Measurements from ENCODE around the gene OVAAL. TPM values are rescaled to one million over a fixed set of nuclear protein-coding genes. Genes with fewer than 3 reads are reported as not detected.

Gene OVAAL
- total and polyA plus RNA-seq, 9 of the 15 experiments (the other 6 are each of a cell fraction or from before 2014, with no cell fraction given): 0.04 to 0.18 (median 0.08) TPM; not detected in 4

GRCh38 chr1:180563026-180563827, 4.5 kb downstream of the OVAAL start (continued):
- TF ChIP-seq ZBTB43 (CRISPR knock-in tag; IDR thresholded peaks at IDR 0.05) (no peak), PHB (CRISPR knock-in tag; IDR thresholded peaks at IDR 0.05) (no peak), GTF2E2 (tag; IDR thresholded peaks at IDR 0.05) (peak; percentile 39; the same call in 1 of the 2 replicates), ZNF23 (CRISPR knock-in tag; IDR thresholded peaks at IDR 0.05) (peak; percentile 60; the same call in 1 of the 2 replicates), LEF1 (IDR thresholded peaks at IDR 0.05) (peak; percentile 68), GABPB1 (CRISPR knock-in tag; IDR thresholded peaks at IDR 0.05) (no peak), ZNF644 (tag; IDR thresholded peaks at IDR 0.05; ENCODE audit: low read depth) (peak; percentile 22; the same call in 1 of the 2 replicates), MTF1 (CRISPR knock-in tag; IDR thresholded peaks at IDR 0.05; ENCODE audit: borderline replicate concordance) (peak; percentile 18; the same call in 1 of the 2 replicates), MCM7 (IDR thresholded peaks at IDR 0.05) (no peak), HSF4 (CRISPR knock-in tag; IDR thresholded peaks at IDR 0.05; ENCODE audit: borderline replicate concordance) (peak; percentile 52; the same call in 1 of the 2 replicates), SMAD1 (IDR thresholded peaks at IDR 0.05; ENCODE audit: low read depth, low read length, partially characterized antibody) (no peak), ZNF507 (tag; conservative IDR thresholded peaks at IDR 0.05) (no peak), RHOXF2B (CRISPR knock-in tag; conservative IDR thresholded peaks at IDR 0.05) (no peak), MBD2 (IDR thresholded peaks at IDR 0.05; ENCODE audit: borderline replicate concordance, low read depth) (0 out of 2 replicates have a peak, but pooled peaks have one; percentile 21), TOE1 (IDR thresholded peaks at IDR 0.05; ENCODE audit: borderline replicate concordance) (no peak), TOE1 (CRISPR knock-in tag; IDR thresholded peaks at IDR 0.05; ENCODE audit: borderline replicate concordance, low read depth) (no peak), KLF13 (tag; IDR thresholded peaks at IDR 0.05; ENCODE audit: borderline replicate concordance, low read depth) (peak; percentile 48; the same call in 1 of the 2 replicates), NFRKB (IDR thresholded peaks at IDR 0.05; ENCODE audit: low read depth) (peak; percentile 84), NFE2L1 (tag; IDR thresholded peaks at IDR 0.05; ENCODE audit: borderline replicate concordance, low read depth) (peak; percentile 91), ZNF449 (CRISPR knock-in tag; IDR thresholded peaks at IDR 0.05) (0 out of 2 replicates have a peak, but pooled peaks have one; percentile 53), ZNF668 (CRISPR knock-in tag; IDR thresholded peaks at IDR 0.05) (0 out of 2 replicates have a peak, but pooled peaks have one; percentile 9), ZBTB12 (CRISPR knock-in tag; IDR thresholded peaks at IDR 0.05) (peak; percentile 53; the same call in 1 of the 2 replicates), SMARCA5 (IDR thresholded peaks at IDR 0.05) (no peak), MEF2D (tag; conservative IDR thresholded peaks at IDR 0.05; ENCODE audit: low read depth) (peak; percentile 43; the same call in 1 of the 2 replicates), TARDBP (IDR thresholded peaks at IDR 0.05) (0 out of 2 replicates have a peak, but pooled peaks have one; percentile 48), CC2D1A (IDR thresholded peaks at IDR 0.05) (peak; percentile 32; the same call in 1 of the 2 replicates)
